CD4-positive, alpha-beta T cell treated with Interleukin-2 at 100 ng/mL for 4 hours (primary cell): ENCODE measurements around the gene CLIP1.

Source experiments
- DNase-seq: peaks from one replicate; pipeline ENCODE4 v3.0.0-alpha.2; 2020; ENCODE audit warnings: low spot score

The CLIP1 gene

DNA sequence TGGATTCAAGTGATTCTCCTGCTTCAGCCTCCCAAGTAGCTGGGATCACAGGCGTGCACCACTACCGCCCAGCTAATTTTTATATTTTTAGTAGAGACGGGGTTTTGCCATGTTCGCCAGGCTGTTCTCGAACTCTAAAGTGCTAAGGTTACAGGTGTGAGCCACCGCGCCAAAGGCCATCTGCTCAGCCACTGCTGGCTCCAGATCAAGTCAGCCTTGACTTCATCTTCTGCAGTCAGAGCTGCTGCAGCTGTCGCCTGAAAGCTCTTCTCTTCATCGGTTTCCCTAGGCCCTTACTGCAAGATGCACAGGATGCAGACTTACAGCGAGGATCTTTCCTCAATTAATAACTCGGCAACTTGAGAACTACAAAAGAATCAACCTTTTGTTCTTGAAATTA, 66.8 kb downstream of the CLIP1 start:
- DNase-seq: no peak

- no peak for DNase-seq
Observed at GRCh38 chr12:122354958-122355641, 67.4 kb downstream of the CLIP1 start.

DNA sequence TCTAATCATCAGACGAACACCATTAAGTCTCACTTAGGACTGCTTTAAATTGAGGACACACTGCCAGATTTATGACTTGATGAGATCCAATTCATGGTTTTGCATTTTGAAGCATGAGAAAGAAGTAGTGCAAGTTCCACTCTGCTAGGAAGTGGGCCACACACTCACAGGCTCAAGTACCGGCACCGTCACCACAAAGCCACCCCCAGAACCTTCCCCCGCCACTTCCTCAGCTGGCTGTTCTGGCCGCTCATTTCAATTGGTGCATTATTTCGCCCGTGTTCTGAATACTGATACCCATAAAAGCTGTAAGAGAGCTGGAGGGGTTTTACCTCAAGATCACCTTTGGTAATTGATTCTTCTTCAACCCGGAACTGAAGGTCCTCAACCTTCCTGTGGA, 70.1 kb downstream of the CLIP1 start:
- DNase-seq: no peak

DNA sequence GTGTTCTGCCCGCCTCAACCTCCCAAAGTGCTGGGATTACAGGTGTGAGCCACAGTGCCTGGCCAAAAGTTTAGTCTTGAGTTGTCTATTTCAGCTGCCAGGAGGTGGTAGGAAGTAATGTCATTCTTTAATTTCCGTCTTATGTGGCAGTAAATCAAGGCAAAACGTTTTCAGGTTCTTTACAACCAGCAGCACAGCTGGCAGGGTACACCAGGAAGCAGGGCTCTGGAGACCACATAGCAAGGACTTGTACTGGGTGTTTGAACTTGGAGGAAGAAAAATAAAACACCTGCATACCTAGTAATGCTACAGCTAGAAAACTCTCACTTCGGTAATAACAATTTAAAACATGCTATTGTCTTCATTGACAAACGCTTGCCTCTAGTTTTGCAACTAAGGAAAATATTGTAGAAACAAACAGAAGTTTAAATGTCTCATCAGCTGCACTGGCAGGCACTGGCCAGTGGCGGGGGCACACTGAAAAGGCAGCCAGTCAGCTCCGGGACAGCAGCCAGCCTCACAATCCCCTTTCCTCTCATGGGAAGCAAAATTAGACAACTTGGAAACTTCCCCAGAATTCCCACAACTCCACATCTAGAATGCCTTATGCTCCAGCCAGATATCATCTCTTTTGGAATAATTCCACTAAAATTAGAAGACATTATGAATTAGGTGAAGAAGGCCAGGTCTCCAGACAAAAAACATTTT, 72.2 kb downstream of the CLIP1 start:
- DNase-seq: no peak

DNA sequence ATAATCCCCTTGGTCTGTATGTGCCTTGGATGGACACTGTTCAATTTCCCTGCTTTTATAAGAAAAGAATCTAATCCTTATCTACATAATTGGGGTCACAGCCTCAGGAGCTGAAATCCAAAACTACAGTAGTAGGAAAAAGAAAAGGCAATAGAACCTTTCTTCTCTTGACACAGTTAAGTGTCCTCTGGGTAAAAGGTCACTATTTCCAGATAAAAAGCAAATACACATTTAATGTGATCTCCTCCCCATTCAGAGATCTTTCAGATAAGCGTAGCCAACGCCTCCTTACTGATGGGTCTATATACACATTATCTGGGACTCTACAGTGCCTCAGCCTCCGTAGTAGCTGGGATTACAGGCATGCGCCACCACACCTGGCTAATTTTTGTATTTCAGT, 73.4 kb downstream of the CLIP1 start:
- DNase-seq: no peak

- DNase-seq: no peak
Observed at GRCh38 chr12:122348505-122348904, 74.0 kb downstream of the CLIP1 start.

- DNase-seq: no peak
Observed at GRCh38 chr12:122346054-122346453, 76.4 kb downstream of the CLIP1 start.

GRCh38 chr12:122345042-122345441, 77.4 kb downstream of the CLIP1 start:
- no peak for DNase-seq

- peak; percentile 40 for DNase-seq
Observed at GRCh38 chr12:122336015-122336946, 86.2 kb downstream of the CLIP1 start.

DNA sequence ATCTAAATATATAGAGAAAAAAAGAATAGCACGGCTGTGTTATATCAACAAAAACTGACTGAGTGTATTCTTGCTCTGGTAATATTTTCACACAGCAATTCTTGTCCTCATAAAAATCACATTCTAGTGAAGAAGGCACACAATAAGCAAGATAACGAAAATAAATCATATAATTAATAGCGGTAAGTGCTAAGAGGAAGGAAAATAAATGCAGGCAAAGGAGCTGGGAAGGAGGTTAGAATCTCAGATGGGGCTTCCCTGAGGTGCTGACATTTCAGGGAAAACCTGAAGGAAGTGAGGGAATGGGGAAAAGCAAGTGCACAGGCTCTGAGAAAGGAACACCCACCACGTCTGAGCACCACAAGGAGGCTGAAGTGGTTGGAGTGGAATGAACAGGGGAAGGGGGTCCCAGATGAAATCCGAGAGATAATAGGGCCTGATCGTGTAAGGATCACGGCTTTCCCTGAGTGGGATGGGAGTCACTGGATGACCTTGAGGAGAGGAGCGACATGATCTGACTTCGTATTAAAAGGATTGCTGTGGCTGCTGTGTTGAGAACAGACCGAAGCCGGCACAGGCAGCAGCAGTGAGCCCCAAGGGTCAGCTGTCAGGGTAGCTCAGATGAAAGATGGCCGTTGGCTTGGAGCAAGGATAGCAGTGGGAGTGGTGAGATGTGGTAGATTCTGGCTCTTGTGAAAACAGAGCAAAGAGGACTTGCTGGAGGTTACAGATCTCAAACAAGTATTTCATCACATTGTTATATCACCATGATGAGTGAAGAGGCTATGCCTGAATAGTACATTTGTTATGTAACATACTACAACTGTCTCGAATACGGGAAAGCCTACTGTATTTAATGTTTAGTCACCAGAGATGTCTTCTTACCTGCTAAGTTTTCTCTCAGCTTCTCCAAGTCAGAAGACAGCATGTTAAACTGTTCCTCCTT, 89.1 kb downstream of the CLIP1 start:
- DNase-seq: no peak

DNA sequence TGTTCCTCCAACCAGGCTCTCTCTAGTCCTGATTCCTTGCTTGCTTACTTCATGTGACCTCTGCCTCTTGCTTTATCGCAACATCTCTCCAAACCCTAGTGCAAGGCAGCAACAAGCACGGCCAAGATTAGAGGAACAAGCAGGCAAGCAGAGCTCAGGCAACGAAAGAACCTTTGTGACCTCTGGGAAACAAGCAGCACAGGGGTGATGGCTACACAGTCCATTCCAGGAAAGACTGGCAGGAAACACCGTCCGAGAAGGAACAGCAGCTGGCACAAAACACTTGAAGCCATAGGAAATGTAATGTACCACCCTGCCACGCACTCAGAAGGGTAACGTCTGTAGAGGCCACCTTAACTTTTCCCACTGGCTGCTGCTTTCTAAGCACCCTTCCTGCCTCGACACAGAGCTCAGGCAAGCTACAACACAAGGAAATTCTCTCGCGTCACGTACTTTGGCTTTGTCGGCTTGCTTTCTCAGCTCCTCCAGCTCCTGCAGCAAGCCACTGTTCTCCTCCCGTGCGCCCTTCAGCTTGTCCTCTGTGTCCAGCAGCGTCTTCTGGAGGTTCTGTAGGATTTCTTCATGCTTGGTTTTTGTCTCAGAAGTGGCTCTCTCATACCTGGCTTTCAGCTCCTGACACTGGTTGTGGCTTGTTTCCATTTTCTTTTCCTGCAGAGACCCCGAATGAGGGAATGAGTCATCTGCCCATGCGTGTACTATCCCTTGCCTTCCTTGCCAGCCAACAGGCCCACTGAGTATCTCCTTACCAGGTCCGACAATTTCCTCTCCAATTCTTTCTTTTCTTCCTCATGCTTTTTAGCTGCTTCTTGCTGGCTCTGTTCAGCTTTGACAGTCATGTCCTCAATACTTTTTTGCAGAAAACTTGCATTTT, 94.7 kb downstream of the CLIP1 start:
- DNase-seq: no peak

GRCh38 chr12:122327014-122327413, 95.5 kb downstream of the CLIP1 start:
- DNase-seq: no peak

- peak; percentile 13 for DNase-seq
Observed at GRCh38 chr12:122326586-122326985, 95.9 kb downstream of the CLIP1 start.

GRCh38 chr12:122323311-122324019, 99.0 kb downstream of the CLIP1 start:
- DNase-seq: no peak

DNA sequence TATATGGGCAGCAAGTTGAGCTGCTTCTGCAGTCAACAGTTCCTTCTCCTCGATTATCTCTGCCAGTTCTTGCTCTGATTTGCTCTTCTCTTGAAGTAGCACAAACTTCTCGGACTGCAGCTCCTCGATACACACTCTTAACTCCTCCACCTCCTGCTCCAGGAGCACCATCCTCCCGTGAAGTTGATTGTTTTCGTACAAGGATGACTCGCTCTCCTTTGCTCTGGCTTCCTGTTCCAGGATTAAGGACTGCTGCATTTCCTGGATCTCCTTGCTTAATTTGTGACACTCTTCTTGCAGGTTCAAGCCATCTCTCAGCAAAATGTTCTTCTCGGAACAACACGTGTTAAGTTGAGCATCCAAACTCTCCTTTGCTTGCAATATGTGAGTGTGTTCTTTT, 100.0 kb downstream of the CLIP1 start:
- no peak for DNase-seq

GRCh38 chr12:122318607-122319605, 103.6 kb downstream of the CLIP1 start:
- no peak for DNase-seq

DNA sequence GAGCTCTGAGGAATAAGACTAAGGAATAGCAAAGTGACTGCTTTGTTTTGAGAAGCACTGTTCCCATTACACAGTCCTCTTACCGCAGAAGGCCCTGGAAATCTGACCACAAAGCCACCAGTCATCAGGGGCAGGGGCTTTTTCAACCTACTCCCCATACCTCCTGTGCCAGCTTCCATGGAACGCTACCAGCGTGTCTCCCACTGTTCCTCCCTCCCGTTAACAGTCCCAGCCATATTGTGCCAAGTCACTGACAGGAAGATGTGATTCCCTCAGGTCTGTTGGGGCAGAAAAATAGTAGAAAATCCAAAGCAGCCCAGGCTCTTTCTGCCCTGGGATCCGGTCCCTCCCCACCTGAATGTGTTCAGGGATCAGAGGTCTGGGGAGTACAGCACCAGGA, 109.5 kb downstream of the CLIP1 start:
- no peak for DNase-seq

- no peak for DNase-seq
Observed at GRCh38 chr12:122311696-122312095, 110.8 kb downstream of the CLIP1 start.
